K562 (cell line): ENCODE results near the gene SPRN. TPM values are rescaled to one million over a fixed set of nuclear protein-coding genes. Genes with fewer than 3 reads are reported as not detected.

Experiments used
- ATAC-seq: fragments of 200-7000 bp; cut with Tn5 transposase; 3 replicates; pipeline ENCODE4 v1.9.1; 2020; ENCODE audit warnings: moderate library complexity
- BruUV-seq: library from RNA; stranded (reverse); fragments of 400-500 nt; replicated peaks from 2 replicates; lab custom pipeline; 2021; lab: Mats Ljungman, UMichigan
- CTCF ChIA-PET: fragments of 300-600 bp; formaldehyde crosslinking; extraction: SDS; loops from one replicate; lab custom pipeline; 2021; ENCODE audit warnings: low intra/inter-chr PET ratio; lab: Yijun Ruan, JAX
- POLR2A ChIA-PET: fragments of 300-600, 350-650 bp; sonication (Branson Sonifier 250); formaldehyde crosslinking; extraction: SDS; loops from one replicate; lab custom pipeline; 2021; ENCODE audit warnings: antibody characterized with exemption, inconsistent platforms; lab: Yijun Ruan, JAX
- DNase-seq, 4 experiments: peaks; one replicate each; pipeline versions ENCODE4 v3.0.0 to v3.0.0-alpha.2; 2011 to 2018; ENCODE audit warnings: low spot score in 3 of 4, mixed read lengths in 3 of 4; ENCODE audit errors: extremely low read depth in 1 of 4
- FAIRE-seq: peaks from 2 replicates; lab custom pipeline; 2011; peaks lifted over from hg19 to GRCh38; lab: Jason Lieb, UNC
- H2AFZ ChIP-seq: 2 replicates; pipeline ENCODE4 v1.6.0; 2011; ENCODE audit warnings: low read depth, low read length, control low read depth, inconsistent platforms
- H3K27ac ChIP-seq: fragments of 200-600 bp; 3 replicates; pipeline ENCODE4 v1.8.0; 2011; ENCODE audit warnings: low read depth, mild to moderate bottlenecking, control low read depth, inconsistent platforms, low read length, moderate library complexity, mixed read lengths; ENCODE audit errors: extremely low read depth
- H3K27me3 ChIP-seq, 2 experiments: fragments of 300-600 bp in 1 of 2; 2 replicates in 1 of 2; 3 replicates in 1 of 2; pipeline versions ENCODE4 v1.6.0 to v1.8.0; 2011; ENCODE audit warnings: inconsistent platforms in 2 of 2, low read length in 2 of 2, mild to moderate bottlenecking in 1 of 2, mixed read lengths in 1 of 2, moderate library complexity in 1 of 2; ENCODE audit not compliant: control insufficient read depth in 2 of 2, insufficient read depth in 2 of 2
- H3K36me3 ChIP-seq: fragments of 300-600 bp; 3 replicates; pipeline ENCODE4 v1.8.0; 2011; ENCODE audit warnings: mild to moderate bottlenecking, low read length, inconsistent platforms; ENCODE audit not compliant: control insufficient read depth, insufficient read depth
- H3K4me1 ChIP-seq, 2 experiments: fragments of 200-600 bp in 1 of 2; replicated peaks in 1 of 2; 2 replicates in 1 of 2; 3 replicates in 1 of 2; pipeline versions ENCODE4 v1.5.1 to v1.8.0; 2011; ENCODE audit warnings: inconsistent platforms in 2 of 2, low read length in 2 of 2, mild to moderate bottlenecking in 1 of 2, mixed read lengths in 1 of 2, moderate library complexity in 1 of 2; ENCODE audit not compliant: control insufficient read depth in 2 of 2, insufficient read depth in 2 of 2
- H3K4me2 ChIP-seq: 2 replicates; pipeline ENCODE4 v1.6.1; 2011; ENCODE audit warnings: low read length, control low read depth, inconsistent platforms, mixed read lengths; ENCODE audit not compliant: insufficient read depth
- H3K4me3 ChIP-seq: fragments of 200-600 bp; sonication (generic), shearing (Covaris generic); 2 replicates; pipeline ENCODE4 v1.5.1; 2016; ENCODE audit warnings: control low read depth, inconsistent platforms
- H3K79me2 ChIP-seq: fragments of 200-600 bp; 3 replicates; pipeline ENCODE4 v1.8.0; 2011; ENCODE audit warnings: low read length, inconsistent platforms; ENCODE audit not compliant: control insufficient read depth, insufficient read depth
- H3K9ac ChIP-seq, 2 experiments: 2 replicates each; pipeline versions ENCODE4 v1.6.0 to v1.6.1; 2011; ENCODE audit warnings: low read depth in 2 of 2, low read length in 2 of 2, control low read depth in 1 of 2, inconsistent platforms in 1 of 2, mild to moderate bottlenecking in 1 of 2, mixed read lengths in 1 of 2; ENCODE audit not compliant: insufficient read depth in 1 of 2
- H3K9me1 ChIP-seq: one replicate; pipeline ENCODE4 v1.6.0; 2011; ENCODE audit warnings: inconsistent platforms, mild to moderate bottlenecking, low read length, moderate library complexity; ENCODE audit not compliant: control insufficient read depth, insufficient read depth
- H3K9me3 ChIP-seq: replicated peaks from 2 replicates; pipeline ENCODE4 v1.5.1; 2011; ENCODE audit warnings: low read depth, low read length, inconsistent platforms; ENCODE audit not compliant: control insufficient read depth, insufficient read depth
- H4K20me1 ChIP-seq: replicated peaks from 2 replicates; pipeline ENCODE4 v1.6.1; 2011; ENCODE audit warnings: low read length, inconsistent platforms, mixed read lengths; ENCODE audit not compliant: control insufficient read depth, insufficient read depth
- ID3 ChIP-seq, 2 experiments: fragments of 250-450 bp in 1 of 2; fragments of 450-650 bp in 1 of 2; sonication (Bioruptor Pico) in 1 of 2; IDR thresholded peaks; 2 replicates each; pipeline versions ENCODE4 v1.6.1 to v1.8.0; 2016 to 2021; ENCODE audit warnings: mild to moderate bottlenecking in 2 of 2, moderate library complexity in 2 of 2, missing compliant biosample characterization in 1 of 2, missing genetic modification characterization in 1 of 2
- PRDM10 ChIP-seq: fragments of 450-650 bp; IDR thresholded peaks from 2 replicates; pipeline ENCODE4 v1.6.1; 2018; ENCODE audit not compliant: partially characterized antibody
- SREBF1 ChIP-seq: fragments of 150-350 bp; IDR thresholded peaks from 2 replicates; pipeline ENCODE4 v1.6.1; 2014; ENCODE audit warnings: antibody characterized with exemption, low read depth, low read length, borderline replicate concordance
- TCFL5 ChIP-seq: fragments of 250-450 bp; sonication (Bioruptor Pico); conservative IDR thresholded peaks from 2 replicates; pipeline ENCODE4 v1.6.1; 2021; ENCODE audit warnings: mild to moderate bottlenecking, moderate library complexity, matching md5 sums
- ZBTB17 ChIP-seq: fragments of 450-650 bp; formaldehyde crosslinking; IDR thresholded peaks from 2 replicates; pipeline ENCODE4 v1.4.0; 2020; ENCODE audit warnings: mild to moderate bottlenecking
- ZBTB9 ChIP-seq: fragments of 450-650 bp; formaldehyde crosslinking; IDR thresholded peaks from 2 replicates; pipeline ENCODE4 v1.4.0; 2020; ENCODE audit warnings: mild to moderate bottlenecking, moderate library complexity
- WGBS: fragments of 100-300 bp; shearing (Covaris generic); methylation state at CpG from one replicate; pipeline ENCODE4 v1.1.6; 2016; ENCODE audit warnings: low coverage, mixed read lengths; ENCODE audit not compliant: insufficient coverage; ENCODE audit errors: missing lambda C conversion rate; 5-methylcytosine and 5-hydroxymethylcytosine counted together
- in situ Hi-C: fragments of 300-500 bp; cut with MboI; formaldehyde crosslinking; loops from 4 replicates; pipeline ENCODE4 v1.15.0; 2018; ENCODE audit warnings: inconsistent platforms, mixed read lengths
- intact Hi-C: fragments of 100-400 bp; cut with micrococcal nuclease; formaldehyde crosslinking; loops from 2 replicates; pipeline ENCODE4 v1.14.2; 2022
- polyA plus RNA-seq, 8 experiments: library from polyadenylated mRNA; depleted of rRNA in 4 of 8; stranded (reverse) in 5 of 8; unstranded in 3 of 8; fragments of >200 nt; fragmentation: Nextera tagmentation in 2 of 8; fragmentation: Illumina TruSeq in 1 of 8; extraction: Ambion mirVana in 2 of 8; extraction: Trizol in 1 of 8; gene quantifications; 2 replicates each; pipeline versions ENCODE4 v1.2.1 to v1.2.3, GENCODE V29; 2011 to 2014; ENCODE audit warnings: inconsistent platforms in 1 of 8, missing spikeins in 1 of 8
- total RNA-seq, 7 experiments: library from RNA; depleted of rRNA in 6 of 7; stranded (reverse); fragments of >200 nt in 6 of 7; fragmentation: Illumina TruSeq in 2 of 7; extraction: Trizol in 2 of 7; gene quantifications; 2 replicates each; pipeline versions ENCODE4 v1.2.1 to v1.2.3, GENCODE V29; 2011 to 2021; ENCODE audit warnings: low replicate concordance in 1 of 7

Gene SPRN
- total and polyA plus RNA-seq, 9 of the 15 experiments (the other 6 are each of a cell fraction or from before 2014, with no cell fraction given): 0.04 TPM; not detected in 8

- 63% methylated on average over 4 of the region's 6 CpGs for WGBS
- no TSS peak for BruUV-seq
- ATAC-seq (no peak; the same call in 2 of the 3 replicates), FAIRE-seq (no peak), DNase-seq (no peak)
- H3K9me1 ChIP-seq: no peaks in the 10 kb centered on the region
- no peaks in the 10 kb centered on the region for H3K36me3 ChIP-seq
- H3K79me2 ChIP-seq: no peaks in the 10 kb centered on the region
- H3K27ac ChIP-seq: no peak overlapping the region
- H3K9me3 ChIP-seq: no peaks in the 10 kb centered on the region
- H3K4me2 ChIP-seq: no peak overlapping the region
- ChIA-PET CTCF (no interaction called here), POLR2A (no interaction called here)
- H3K9ac ChIP-seq: no peak overlapping the region
- H2AFZ ChIP-seq: no peak overlapping the region
- intact Hi-C loops: no loop called here
- no peaks in the 10 kb centered on the region for H3K4me1 ChIP-seq
- in situ Hi-C loops: no loop called here
- no peaks in the 10 kb centered on the region for H3K27me3 ChIP-seq
- TF ChIP-seq ZBTB17 (CRISPR knock-in tag) (no peak), ID3 (CRISPR knock-in tag; IDR thresholded peaks at IDR 0.05) (no peak), ID3 (tag; IDR thresholded peaks at IDR 0.05) (no peak), ZBTB9 (CRISPR knock-in tag) (no peak), TCFL5 (CRISPR knock-in tag) (no peak), PRDM10 (no peak), SREBF1 (no peak)
- H4K20me1 ChIP-seq: no peaks in the 10 kb centered on the region
- H3K4me3 ChIP-seq: no peak overlapping the region
These were observed 3.8 kb downstream of the SPRN start for GRCh38 chr10:133420579-133420978.
